SK-N-SH treated with all-trans-retinoic acid at 6 μM for 48 hours (cell line): Measurements from ENCODE around the gene FANCL.

Source experiments
- ARNTL ChIP-seq: fragments of 450-650 bp; formaldehyde crosslinking; IDR thresholded peaks from 2 replicates; pipeline ENCODE4 v1.5.0; 2020; ENCODE audit warnings: low read depth, mild to moderate bottlenecking, moderate library complexity, borderline replicate concordance
- CREB5 ChIP-seq: fragments of 250-450 bp; sonication (Bioruptor Pico); IDR thresholded peaks from 2 replicates; pipeline ENCODE4 v1.5.1; 2020; ENCODE audit warnings: low read depth, mild to moderate bottlenecking, moderate library complexity
- CSDC2 ChIP-seq: fragments of 250-450 bp; sonication (Bioruptor Pico); IDR thresholded peaks from 2 replicates; pipeline ENCODE4 v1.5.0; 2020; ENCODE audit warnings: mild to moderate bottlenecking, moderate library complexity
- GLIS3 ChIP-seq: fragments of 250-450 bp; sonication (Bioruptor Pico); IDR thresholded peaks from 2 replicates; pipeline ENCODE4 v1.5.0; 2020; ENCODE audit warnings: mild to moderate bottlenecking, moderate library complexity
- OSR1 ChIP-seq: fragments of 250-450 bp; sonication (Bioruptor Pico); IDR thresholded peaks from 2 replicates; pipeline ENCODE4 v1.8.0; 2022; ENCODE audit warnings: moderate library complexity, mild to moderate bottlenecking, inconsistent platforms
- PATZ1 ChIP-seq: fragments of 250-450 bp; sonication (Bioruptor Pico); IDR thresholded peaks from 2 replicates; pipeline ENCODE4 v1.8.0; 2020; ENCODE audit warnings: mild to moderate bottlenecking, moderate library complexity, borderline replicate concordance
- SNAI2 ChIP-seq: fragments of 250-450 bp; sonication (Bioruptor Pico); IDR thresholded peaks from 2 replicates; pipeline ENCODE4 v1.5.0; 2020; ENCODE audit warnings: mild to moderate bottlenecking, moderate library complexity
- TSHZ2 ChIP-seq: fragments of 250-450 bp; sonication (Bioruptor Pico); IDR thresholded peaks from 2 replicates; pipeline ENCODE4 v1.5.0; 2020; ENCODE audit warnings: mild to moderate bottlenecking, moderate library complexity
- ZC3H10 ChIP-seq: fragments of 250-450 bp; sonication (Bioruptor Pico); IDR thresholded peaks from 2 replicates; pipeline ENCODE4 v1.5.1; 2021; ENCODE audit warnings: mild to moderate bottlenecking, moderate library complexity
- ZNF8 ChIP-seq: fragments of 450-650 bp; formaldehyde crosslinking; IDR thresholded peaks from 2 replicates; pipeline ENCODE4 v1.5.0; 2020; ENCODE audit warnings: mild to moderate bottlenecking, moderate library complexity

- no peak for TF ChIP-seq GLIS3 (CRISPR knock-in tag)
- TF ChIP-seq ZNF8, result no peak
- TF ChIP-seq TSHZ2 (CRISPR knock-in tag), result no peak
- no peak for TF ChIP-seq ZC3H10 (CRISPR knock-in tag)
- no peak for TF ChIP-seq CSDC2 (CRISPR knock-in tag)
- no peak for TF ChIP-seq ARNTL (CRISPR knock-in tag)
- no peak for TF ChIP-seq CREB5 (CRISPR knock-in tag)
- TF ChIP-seq PATZ1, result no peak
- no peak for TF ChIP-seq OSR1 (CRISPR knock-in tag)
- no peak for TF ChIP-seq SNAI2 (CRISPR knock-in tag)
These were observed 107.7 kb downstream of the FANCL start for GRCh38 chr2:58133395-58133794.
